HG02870 (cell line): ENCODE results near the gene ABRACL.
"Not testable (repeated sequence)": the region's sequence is repeated elsewhere in the genome, so short reads cannot be mapped to it uniquely, and the experiment has no call there.

Experiments
- ATAC-seq: cut with Tn5 transposase; IDR thresholded peaks from one replicate; pipeline ENCODE4 v1.9.1; 2021; ENCODE audit warnings: mild to moderate bottlenecking, moderate library complexity; ENCODE audit not compliant: unreplicated experiment

ABRACL gene

DNA sequence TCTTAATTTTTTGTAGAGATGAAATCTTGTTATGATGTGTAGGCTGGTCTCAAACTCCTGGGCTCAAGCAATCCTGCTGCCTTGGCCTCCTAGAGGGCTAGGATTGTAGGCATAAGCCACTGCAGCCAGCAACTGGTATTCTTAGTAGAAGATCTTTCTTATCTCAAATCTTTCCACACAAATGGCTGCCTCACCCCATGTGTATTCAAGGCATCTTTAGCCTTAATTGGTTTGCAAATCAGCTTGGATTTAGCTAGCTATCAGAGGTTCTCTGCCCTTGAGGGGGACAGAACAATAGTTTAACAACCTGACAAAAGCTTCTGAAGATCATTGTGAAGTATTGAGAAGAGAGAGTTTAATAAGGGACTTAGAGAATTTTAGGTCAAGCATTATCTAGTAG, 17.9 kb upstream of the ABRACL start:
- no peak for ATAC-seq

GRCh38 chr6:139011980-139012379, 16.6 kb upstream of the ABRACL start:
- no peak for ATAC-seq

- no peak for ATAC-seq
Observed at GRCh38 chr6:139013185-139013800, 15.3 kb upstream of the ABRACL start.

- ATAC-seq, result no peak
Observed at GRCh38 chr6:139014945-139015344, 13.6 kb upstream of the ABRACL start.

GRCh38 chr6:139016337-139017213, 12.0 kb upstream of the ABRACL start:
- ATAC-seq, result peak; percentile 93

DNA sequence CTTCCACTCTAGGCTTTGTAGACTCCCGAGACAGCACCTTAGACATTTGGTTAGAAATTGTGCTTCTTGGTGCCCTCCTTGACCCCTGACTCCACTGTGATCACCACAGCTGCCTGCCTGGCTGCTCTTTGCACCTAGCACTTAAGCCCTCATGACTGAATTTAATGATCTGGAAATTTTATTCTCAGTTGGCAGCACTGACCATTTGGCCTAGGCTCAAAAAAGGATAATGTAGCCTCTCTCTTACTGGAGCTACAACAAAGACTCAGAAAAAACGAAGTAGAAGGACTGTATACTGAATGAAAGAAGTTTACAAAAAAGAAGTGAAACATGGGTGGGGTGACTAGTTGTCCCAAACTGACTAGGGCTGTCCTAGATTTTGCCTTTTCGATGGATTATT, 11.3 kb upstream of the ABRACL start:
- ATAC-seq, result no peak

DNA sequence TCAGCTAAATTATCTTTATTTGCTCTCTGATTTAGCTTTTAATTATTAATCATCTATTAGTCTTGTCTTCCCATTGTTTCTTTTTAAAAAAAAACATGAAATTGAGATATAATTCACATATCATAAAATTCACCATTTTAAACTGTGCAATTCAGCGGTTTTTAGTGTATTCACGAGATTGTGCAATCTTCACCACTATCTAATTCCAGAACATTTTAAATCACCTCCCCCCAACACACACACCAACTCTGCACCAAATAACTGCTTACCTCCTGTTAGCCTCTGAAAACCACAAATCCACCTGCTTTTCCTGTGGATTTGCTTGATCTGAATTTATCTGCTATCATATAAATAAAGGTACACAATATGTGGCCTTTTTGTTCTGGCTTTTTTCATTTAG, 8.8 kb upstream of the ABRACL start:
- no peak for ATAC-seq

DNA sequence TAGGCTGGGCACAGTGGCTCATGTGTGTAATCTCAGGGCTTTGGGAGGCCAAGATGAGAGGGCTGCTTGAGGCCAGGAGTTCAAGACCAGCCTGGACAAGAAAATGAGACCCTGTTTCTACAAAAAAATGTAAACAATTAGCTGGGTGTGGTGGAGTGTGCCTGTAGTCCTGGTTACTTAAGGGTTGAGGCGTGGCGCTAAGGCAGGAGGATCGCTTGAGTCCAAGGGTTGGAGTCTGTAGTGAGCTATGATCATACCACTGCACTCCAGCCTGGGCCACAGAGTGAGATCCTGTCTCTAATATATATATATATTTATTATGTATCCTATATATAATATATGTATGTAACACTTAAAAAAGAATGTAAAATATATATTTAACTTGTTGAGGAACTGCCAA, 7.9 kb upstream of the ABRACL start:
- ATAC-seq, result no peak

DNA sequence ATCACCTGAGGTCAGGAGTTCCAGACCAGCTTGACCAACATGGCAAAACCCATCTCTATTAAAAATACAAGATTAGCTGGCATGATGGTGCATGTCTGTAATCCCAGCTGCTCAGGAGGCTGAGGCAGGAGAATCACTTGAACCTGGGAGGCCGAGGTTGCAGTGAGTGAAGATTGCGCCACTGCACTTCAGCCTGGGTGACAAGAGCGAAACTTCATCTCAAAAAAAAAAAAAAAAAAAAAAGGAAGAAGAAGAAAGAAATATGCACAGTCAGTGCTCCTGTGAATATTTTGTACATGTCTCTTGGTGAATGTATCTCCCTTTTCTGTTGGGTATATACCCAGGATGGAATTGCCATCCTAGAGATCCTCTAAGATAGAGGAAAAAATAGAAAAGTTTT, 3.1 kb upstream of the ABRACL start:
- ATAC-seq, result not testable (repeated sequence)

DNA sequence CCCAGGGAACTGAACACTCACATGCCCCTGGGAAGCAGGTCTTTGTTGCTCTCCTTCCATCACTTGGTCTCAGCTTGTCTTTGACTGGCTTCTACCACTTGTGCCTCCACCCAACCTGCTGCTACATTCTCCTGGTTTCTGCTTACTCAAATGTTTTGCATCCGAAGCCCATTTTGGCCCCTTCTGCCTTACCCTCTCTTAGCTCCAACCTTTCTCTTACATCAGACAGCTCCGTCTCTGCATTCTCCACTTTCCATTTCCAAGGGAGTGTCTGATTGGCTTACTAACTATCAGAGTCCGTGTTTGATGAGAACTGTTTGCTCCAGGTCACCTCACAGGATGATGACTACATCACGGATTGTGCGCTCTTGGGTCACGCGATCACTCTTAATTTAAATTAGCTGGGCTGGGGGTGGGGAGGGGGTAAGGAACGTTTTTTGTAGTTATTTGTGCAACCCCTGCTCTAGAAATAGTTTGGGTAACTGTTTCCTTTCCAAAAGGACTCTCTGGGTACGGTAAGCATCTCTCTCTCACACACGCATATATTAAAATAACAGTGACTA, 844 bp upstream of the ABRACL start:
- no peak for ATAC-seq

GRCh38 chr6:139028215-139028657, 309 bp upstream of the ABRACL start:
- peak; percentile 3 for ATAC-seq

- ATAC-seq, result peak; percentile 29
Observed at GRCh38 chr6:139029470-139030227, 1.1 kb downstream of the ABRACL start.

GRCh38 chr6:139030228-139030963, 1.9 kb downstream of the ABRACL start:
- peak; percentile 33 for ATAC-seq

DNA sequence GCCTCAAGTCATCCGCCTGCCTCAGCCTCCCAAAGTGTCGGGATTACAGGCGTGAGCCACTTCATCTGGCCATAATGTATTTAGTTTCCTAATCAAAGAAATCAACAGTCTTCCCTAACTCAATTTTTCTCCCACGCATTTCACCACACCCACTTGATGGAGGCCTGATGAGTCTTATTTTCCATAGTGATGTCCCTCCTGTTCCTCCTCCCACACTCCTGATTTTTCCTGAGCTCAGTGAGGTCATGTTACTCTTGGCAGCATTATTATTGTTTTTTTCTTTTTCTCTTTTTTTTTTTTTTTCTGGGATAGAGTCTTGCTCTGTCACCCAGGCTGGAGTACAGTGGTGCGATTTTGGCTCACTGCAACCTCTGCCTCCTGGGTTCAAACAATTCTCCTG, 8.9 kb downstream of the ABRACL start:
- no peak for ATAC-seq

DNA sequence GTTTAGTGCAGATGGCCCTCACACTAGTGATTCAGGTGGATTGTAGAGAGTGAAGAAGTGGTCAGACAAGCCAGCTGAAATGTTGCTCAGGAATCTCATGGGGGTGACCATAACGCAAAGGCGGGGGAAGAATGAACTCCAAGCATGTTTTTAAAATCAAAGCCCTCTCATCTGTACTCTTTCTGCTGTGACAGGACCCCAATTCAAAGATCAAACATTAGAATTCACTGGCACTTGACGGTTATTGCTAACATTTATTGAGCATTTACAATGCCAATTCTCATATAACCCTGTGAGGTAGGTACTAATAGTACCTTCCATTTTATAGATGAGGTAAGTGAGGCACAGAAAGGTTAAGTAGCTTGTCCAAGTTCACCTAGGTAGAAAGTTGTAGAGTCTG, 15.7 kb downstream of the ABRACL start:
- ATAC-seq, result no peak

DNA sequence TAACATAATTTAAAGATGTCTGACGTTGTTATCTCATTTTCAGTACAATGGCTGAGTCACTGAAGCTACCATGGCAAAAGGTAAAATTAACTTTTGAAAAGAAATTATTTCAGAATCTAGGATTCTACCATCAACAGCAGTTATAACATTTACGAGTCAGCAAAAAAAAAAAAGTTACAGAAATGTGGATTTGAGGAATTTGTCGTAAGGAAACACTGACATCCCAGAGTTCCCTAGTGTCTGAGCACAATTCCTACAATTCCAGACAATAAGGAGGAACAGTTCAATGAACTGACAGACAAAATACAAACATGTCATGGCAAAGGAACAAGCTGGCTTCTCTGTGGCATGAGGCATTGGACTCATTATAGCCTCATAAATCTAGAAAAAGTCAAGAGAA, 19.1 kb downstream of the ABRACL start:
- ATAC-seq, result no peak

DNA sequence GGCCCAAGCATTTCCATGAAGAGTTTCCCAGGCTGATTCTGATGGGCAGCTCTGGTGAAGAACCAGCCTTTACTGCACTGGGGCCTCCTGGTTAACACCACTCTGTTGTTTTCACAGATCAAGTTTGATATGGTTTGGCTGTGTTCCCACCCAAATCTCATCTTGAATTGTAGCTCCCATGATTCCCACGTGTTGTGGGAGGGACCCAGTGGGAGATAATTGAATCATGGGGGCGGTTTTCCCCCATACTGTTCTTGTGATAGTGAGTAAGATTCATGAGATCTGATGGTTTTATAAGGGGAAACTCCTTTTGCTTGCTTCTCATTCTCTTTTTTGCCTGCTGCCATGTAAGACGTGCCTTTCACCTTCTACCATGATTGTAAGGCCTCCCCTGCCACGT, 20.4 kb downstream of the ABRACL start:
- not testable (repeated sequence) for ATAC-seq

DNA sequence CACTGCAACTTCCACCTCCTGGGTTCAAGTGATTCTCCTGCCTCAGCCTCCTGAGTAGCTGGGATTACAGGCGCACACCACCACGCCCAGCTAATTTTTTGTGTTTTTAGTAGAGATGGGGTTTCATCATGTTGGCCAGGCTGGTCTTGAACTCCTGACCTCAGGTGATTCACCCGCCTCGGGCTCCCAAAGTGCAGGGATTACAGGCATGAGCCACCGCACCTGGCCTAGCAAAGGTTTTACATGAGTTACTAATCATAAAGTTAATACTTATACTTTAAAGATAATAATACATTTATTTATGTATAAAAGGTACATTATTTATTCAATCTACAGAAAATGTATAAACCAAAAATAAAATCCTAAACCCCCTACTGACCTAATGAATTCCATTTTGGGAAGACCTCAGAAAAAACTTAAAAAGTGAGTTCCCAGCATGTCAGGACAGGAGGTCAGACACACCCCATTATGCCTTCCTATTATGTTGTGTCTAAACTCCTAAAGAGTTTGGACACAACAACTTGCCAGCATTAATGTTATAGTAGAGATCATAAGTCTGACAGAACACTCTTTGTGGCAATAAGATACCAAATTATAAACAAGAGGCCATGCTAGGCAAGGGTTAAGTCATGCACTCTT, 21.7 kb downstream of the ABRACL start:
- ATAC-seq, result not testable (repeated sequence)

GRCh38 chr6:139050770-139051313, 22.3 kb downstream of the ABRACL start:
- ATAC-seq, result no peak
